Stimulated activated naive CD8-positive, alpha-beta T cell treated with anti-CD3 and anti-CD28 coated beads, Interleukin-15, Interleukin-2, amounts not matched to agents 100 ng/mL and 50 ng/mL, for 24 hours (primary cell): ENCODE results near the gene PSMB1.

Source experiments
- H3K27ac Mint-ChIP-seq: one replicate; pipeline ENCODE4 v1.8.0; 2021; ENCODE audit warnings: mild to moderate bottlenecking, mixed read lengths
- H3K27me3 Mint-ChIP-seq: one replicate; pipeline ENCODE4 v1.8.0; 2021; ENCODE audit warnings: mixed read lengths
- H3K36me3 Mint-ChIP-seq: one replicate; pipeline ENCODE4 v1.8.0; 2021; ENCODE audit warnings: low read depth, mixed read lengths
- H3K4me1 Mint-ChIP-seq: one replicate; pipeline ENCODE4 v1.8.0; 2021; ENCODE audit warnings: low read depth, mixed read lengths
- H3K4me3 Mint-ChIP-seq: one replicate; pipeline ENCODE4 v1.8.0; 2021; ENCODE audit warnings: mild to moderate bottlenecking, mixed read lengths
- H3K9me3 Mint-ChIP-seq: one replicate; pipeline ENCODE4 v1.8.0; 2021; ENCODE audit warnings: mixed read lengths

Gene PSMB1

GRCh38 chr6:170552765-170553533 lies at the start of gene PSMB1:
TSS of gene PSMB1 (minus strand) at chr6:170553307. CDS start at chr6:170553242, 65 bp downstream.
- no peaks in the 10 kb centered on the region for H3K9me3 Mint-ChIP-seq
- H3K27me3 Mint-ChIP-seq: no peaks in the 10 kb centered on the region
- H3K36me3 Mint-ChIP-seq: peaks cover 41% of the 10 kb centered on the region
- H3K4me3 Mint-ChIP-seq: no peak within 1 kb of the TSS
- H3K27ac Mint-ChIP-seq: no peak within 1 kb of the TSS
- peaks cover 30% of the 10 kb centered on the region for H3K4me1 Mint-ChIP-seq

GRCh38 chr6:170597278-170597677 lies 44.2 kb upstream of the PSMB1 start:
- no peak overlapping the region for H3K27ac Mint-ChIP-seq
- H3K4me3 Mint-ChIP-seq: no peak overlapping the region
- peaks cover 14% of the 10 kb centered on the region for H3K9me3 Mint-ChIP-seq
- peaks cover 26% of the 10 kb centered on the region for H3K27me3 Mint-ChIP-seq
- no peaks in the 10 kb centered on the region for H3K4me1 Mint-ChIP-seq
- H3K36me3 Mint-ChIP-seq: peaks cover 1% of the 10 kb centered on the region

DNA sequence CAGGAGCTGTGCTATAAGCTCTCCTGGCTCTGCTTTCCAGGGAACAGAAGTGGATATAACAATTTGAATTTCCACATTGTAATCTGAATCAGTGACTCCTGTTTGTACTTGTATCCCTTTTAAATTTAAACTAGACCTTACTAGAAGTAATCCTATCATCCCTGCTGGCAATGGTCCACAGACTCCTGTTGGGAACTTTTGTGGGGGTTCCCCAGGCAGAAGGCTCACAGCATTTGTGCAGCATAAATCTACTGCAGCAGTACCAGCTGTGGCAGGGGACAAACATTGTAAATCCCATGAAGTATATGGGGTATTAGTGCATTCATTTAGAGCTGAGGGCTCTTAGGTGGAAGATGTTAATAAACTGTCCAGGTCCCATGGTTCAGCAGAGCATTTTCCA lies 43.3 kb upstream of the PSMB1 start:
- Mint-ChIP-seq H3K27me3 (peaks cover 34% of the 10 kb centered on the region), H3K27ac (no peak overlapping the region)

GRCh38 chr6:170590725-170591124 lies 37.6 kb upstream of the PSMB1 start:
- peaks cover 27% of the 10 kb centered on the region for H3K27me3 Mint-ChIP-seq

More for the DNA sequence above, 43.3 kb upstream of the PSMB1 start:
- Mint-ChIP-seq H3K36me3 (peaks cover 6% of the 10 kb centered on the region), H3K4me3 (no peak overlapping the region), H3K9me3 (peaks cover 23% of the 10 kb centered on the region), H3K4me1 (no peaks in the 10 kb centered on the region)

DNA sequence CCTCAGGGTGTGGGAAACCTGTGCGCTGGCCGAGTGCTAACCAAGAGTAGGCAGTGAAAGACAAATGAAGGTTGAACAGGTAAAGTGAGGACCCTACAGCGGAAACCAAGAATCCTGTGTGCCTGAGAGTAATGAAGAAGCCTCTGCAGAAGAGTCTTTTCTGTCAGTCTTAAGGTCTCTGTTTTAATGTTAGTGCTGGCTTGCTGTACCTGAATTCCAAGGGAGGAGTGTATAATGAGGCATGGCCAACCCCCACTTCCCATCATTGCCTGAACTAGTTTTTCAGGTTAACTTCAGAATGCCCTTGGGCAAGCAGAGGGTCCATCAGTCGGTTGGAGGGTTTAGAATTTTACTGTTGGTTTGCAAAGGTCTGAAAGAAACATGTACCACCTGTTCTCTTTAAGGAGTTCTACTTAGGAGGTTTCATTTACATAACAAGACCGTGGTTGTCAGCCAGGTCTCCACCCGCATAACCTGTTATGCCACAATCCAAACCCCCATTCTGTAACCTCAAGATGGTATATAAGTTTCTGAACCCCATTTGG lies 31.9 kb upstream of the PSMB1 start:
- H3K27ac Mint-ChIP-seq: peak overlapping the region; percentile 93
- peak overlapping the region; percentile 99 for H3K4me3 Mint-ChIP-seq
- H3K36me3 Mint-ChIP-seq: peaks cover 40% of the 10 kb centered on the region
- H3K4me1 Mint-ChIP-seq: peaks cover 36% of the 10 kb centered on the region
- H3K27me3 Mint-ChIP-seq: no peaks in the 10 kb centered on the region
- H3K9me3 Mint-ChIP-seq: peaks cover 5% of the 10 kb centered on the region

More at GRCh38 chr6:170590725-170591124, 37.6 kb upstream of the PSMB1 start:
- H3K4me3 Mint-ChIP-seq: no peak overlapping the region
- H3K9me3 Mint-ChIP-seq: peaks cover 37% of the 10 kb centered on the region
- H3K4me1 Mint-ChIP-seq: no peaks in the 10 kb centered on the region
- H3K36me3 Mint-ChIP-seq: peaks cover 13% of the 10 kb centered on the region
- H3K27ac Mint-ChIP-seq: no peak overlapping the region

- Mint-ChIP-seq H3K4me1 (peaks cover 36% of the 10 kb centered on the region), H3K9me3 (no peaks in the 10 kb centered on the region), H3K27ac (peak within 1 kb of the TSS; percentile 93), H3K27me3 (no peaks in the 10 kb centered on the region), H3K36me3 (peaks cover 47% of the 10 kb centered on the region), H3K4me3 (peak within 1 kb of the TSS; percentile 99)
Measured at GRCh38 chr6:170584181-170584953, 31.3 kb upstream of the PSMB1 start, which contains the start of gene PDCD2. TSS of gene PDCD2 (minus strand) at chr6:170584637. CDS start at chr6:170584581, 56 bp downstream.

DNA sequence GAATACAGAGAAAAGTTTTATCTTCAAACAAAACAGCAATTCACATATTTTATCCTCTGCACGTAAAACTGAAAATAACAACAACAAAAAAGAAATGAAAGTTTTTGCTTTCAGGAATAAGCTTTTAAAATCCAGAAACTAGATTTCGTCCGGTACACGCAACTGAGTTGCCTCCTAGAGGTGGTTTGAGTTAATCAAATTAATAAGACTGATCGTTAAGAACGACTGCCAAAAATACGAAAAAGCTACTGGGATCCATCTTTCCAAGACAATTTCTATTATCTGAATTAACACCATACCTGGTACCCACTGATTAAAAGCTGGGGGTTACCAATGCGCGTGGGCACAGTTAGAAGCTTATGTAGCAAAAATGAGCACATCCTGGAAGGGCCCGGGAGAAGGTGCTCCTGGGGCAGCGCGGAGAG lies 30.7 kb upstream of the PSMB1 start:
- Mint-ChIP-seq H3K27ac (peak overlapping the region; percentile 93), H3K36me3 (peaks cover 53% of the 10 kb centered on the region), H3K4me3 (peak overlapping the region; percentile 90), H3K9me3 (no peaks in the 10 kb centered on the region), H3K4me1 (peaks cover 36% of the 10 kb centered on the region), H3K27me3 (no peaks in the 10 kb centered on the region)

DNA sequence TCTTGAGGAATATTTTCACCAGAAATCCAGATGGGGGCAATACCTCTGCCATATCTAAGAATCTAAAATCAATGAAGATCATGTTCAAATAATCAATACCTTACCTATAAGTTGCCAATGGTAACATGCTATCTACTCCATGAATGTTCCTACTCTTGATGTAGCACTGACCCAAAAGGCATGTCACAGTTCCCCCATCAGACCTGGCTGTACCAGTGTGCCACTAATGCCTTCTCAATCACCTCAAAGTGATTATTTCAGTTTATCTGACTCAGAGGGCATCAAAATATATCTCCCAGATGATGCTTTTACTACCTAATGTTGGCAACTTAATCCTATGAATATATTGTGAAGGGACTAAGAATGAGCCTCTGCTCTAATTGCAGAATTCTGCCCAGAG lies 25.8 kb upstream of the PSMB1 start:
- Mint-ChIP-seq H3K27ac (peak overlapping the region; percentile 42), H3K36me3 (peaks cover 95% of the 10 kb centered on the region), H3K4me3 (no peak overlapping the region), H3K4me1 (peaks cover 28% of the 10 kb centered on the region), H3K27me3 (no peaks in the 10 kb centered on the region), H3K9me3 (no peaks in the 10 kb centered on the region)

DNA sequence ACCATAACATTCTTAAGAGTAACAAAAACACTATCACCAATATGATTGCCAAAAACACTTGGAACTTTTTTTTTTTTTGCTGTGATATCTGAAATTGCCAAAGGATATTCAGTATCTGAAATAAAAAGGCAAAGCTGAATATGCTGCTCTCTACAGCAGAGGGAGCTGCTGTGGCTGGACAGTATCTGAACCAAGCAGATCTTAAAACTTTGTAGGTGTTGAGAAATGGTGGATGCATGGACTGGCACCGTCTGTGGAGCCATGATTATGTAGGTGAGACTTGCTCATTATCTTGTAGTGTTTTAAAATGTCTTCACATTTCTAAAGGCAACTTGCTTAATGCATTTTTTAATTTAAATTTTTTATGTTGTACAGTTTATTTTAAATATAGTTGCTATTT lies 22.1 kb upstream of the PSMB1 start:
- Mint-ChIP-seq H3K27me3 (no peaks in the 10 kb centered on the region), H3K4me3 (no peak overlapping the region), H3K27ac (peak overlapping the region; percentile 61), H3K9me3 (no peaks in the 10 kb centered on the region), H3K4me1 (no peaks in the 10 kb centered on the region), H3K36me3 (peaks cover 76% of the 10 kb centered on the region)

GRCh38 chr6:170572704-170573466 lies 19.8 kb upstream of the PSMB1 start:
- Mint-ChIP-seq H3K36me3 (peaks cover 73% of the 10 kb centered on the region), H3K27me3 (no peaks in the 10 kb centered on the region), H3K4me1 (no peaks in the 10 kb centered on the region), H3K4me3 (no peak overlapping the region), H3K9me3 (no peaks in the 10 kb centered on the region), H3K27ac (no peak overlapping the region)

- Mint-ChIP-seq H3K4me3 (no peak overlapping the region), H3K4me1 (peaks cover 9% of the 10 kb centered on the region), H3K27ac (no peak overlapping the region), H3K27me3 (no peaks in the 10 kb centered on the region), H3K9me3 (no peaks in the 10 kb centered on the region), H3K36me3 (peaks cover 61% of the 10 kb centered on the region)
Measured at GRCh38 chr6:170564936-170565530, 11.9 kb upstream of the PSMB1 start.

DNA sequence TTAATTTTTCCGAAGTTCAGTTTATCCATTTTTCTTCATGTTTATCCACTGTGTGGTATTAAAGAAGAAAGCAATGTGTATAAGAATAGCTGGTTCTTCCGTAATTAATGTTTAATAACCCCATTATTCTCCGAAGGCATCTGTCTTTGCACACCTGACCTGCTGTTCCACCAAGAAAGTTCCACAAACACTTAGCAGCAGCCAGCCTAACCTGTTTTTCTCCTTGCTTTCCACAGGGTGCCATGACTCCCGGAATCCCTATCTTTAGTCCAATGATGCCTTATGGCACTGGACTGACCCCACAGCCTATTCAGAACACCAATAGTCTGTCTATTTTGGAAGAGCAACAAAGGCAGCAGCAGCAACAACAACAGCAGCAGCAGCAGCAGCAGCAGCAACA lies 8.4 kb upstream of the PSMB1 start:
- Mint-ChIP-seq H3K4me3 (no peak overlapping the region), H3K9me3 (no peaks in the 10 kb centered on the region), H3K4me1 (peaks cover 31% of the 10 kb centered on the region), H3K36me3 (peaks cover 60% of the 10 kb centered on the region), H3K27me3 (no peaks in the 10 kb centered on the region), H3K27ac (no peak overlapping the region)

DNA sequence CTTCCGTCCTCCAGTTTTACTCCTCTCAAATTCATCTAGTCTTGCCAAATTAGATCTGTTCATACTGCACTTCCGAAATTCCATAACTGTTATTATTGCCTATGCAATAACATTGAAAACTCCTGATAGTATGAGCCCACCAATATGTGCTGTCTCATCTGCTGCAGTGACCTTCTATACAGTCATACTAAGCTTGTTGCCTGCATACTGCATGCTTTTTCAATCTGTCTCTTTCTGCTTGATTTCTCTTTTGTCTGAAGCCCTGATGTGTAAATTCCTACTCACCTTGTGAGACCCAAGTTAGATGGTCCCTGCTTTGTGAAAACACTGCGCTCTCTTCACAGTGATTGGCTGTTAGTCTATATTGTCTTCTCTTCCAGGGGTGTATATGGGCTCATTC lies 2.2 kb upstream of the PSMB1 start:
- H3K4me3 Mint-ChIP-seq: no peak overlapping the region
- peaks cover 29% of the 10 kb centered on the region for H3K4me1 Mint-ChIP-seq
- peaks cover 39% of the 10 kb centered on the region for H3K36me3 Mint-ChIP-seq
- H3K9me3 Mint-ChIP-seq: no peaks in the 10 kb centered on the region
- H3K27ac Mint-ChIP-seq: no peak overlapping the region
- no peaks in the 10 kb centered on the region for H3K27me3 Mint-ChIP-seq

- Mint-ChIP-seq H3K4me1 (peaks cover 29% of the 10 kb centered on the region), H3K27ac (no peak overlapping the region), H3K27me3 (no peaks in the 10 kb centered on the region), H3K9me3 (no peaks in the 10 kb centered on the region), H3K36me3 (peaks cover 39% of the 10 kb centered on the region), H3K4me3 (no peak overlapping the region)
Measured at GRCh38 chr6:170554796-170555137, 1.7 kb upstream of the PSMB1 start.
